Fibroblast of upper back skin (primary cell): ENCODE results near the gene PIK3R2.
A peak's percentile ranks its signal among the peaks of the same experiment; 100 is the strongest.
"Not testable (repeated sequence)": the region's sequence is repeated elsewhere in the genome, so short reads cannot be mapped to it uniquely, and the experiment has no call there.

Experiments used
- DNase-seq: peaks from one replicate; pipeline ENCODE4 v3.0.0-alpha.2; 2013

The PIK3R2 gene

GRCh38 chr19:18156268-18156667, 3.3 kb downstream of the PIK3R2 start:
- no peak for DNase-seq

GRCh38 chr19:18156841-18157464, 4.0 kb downstream of the PIK3R2 start:
- peak; percentile 72 for DNase-seq

DNA sequence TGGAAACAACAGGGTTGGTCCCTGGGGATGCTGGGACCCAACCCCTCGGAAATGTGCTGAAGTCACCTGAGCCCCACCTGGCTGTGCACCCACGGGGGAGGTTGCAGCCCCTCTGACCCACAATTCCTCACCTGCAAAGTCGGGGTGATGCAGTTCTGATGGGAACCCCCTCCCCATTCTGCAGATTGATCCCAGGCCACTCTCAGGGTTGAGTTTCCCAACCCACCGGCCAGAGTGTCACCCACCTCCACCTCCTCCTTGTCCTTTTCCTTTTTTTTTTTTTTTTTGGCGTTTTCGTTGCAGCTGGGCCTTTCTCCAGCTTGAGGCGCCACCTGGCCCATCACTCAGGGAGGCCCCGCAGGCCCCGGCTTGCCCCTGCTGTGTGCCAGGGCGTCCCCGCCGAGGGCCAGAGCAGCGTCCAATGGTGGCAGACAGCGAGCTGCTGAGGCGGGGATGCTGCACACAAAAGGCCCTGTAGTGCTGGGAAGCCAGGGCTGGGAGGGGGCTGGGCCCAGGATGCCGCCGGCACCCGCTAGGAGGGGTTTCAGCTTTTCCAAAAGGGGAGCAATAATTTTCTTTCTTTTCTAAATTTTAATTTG, 4.6 kb downstream of the PIK3R2 start:
- no peak for DNase-seq

DNA sequence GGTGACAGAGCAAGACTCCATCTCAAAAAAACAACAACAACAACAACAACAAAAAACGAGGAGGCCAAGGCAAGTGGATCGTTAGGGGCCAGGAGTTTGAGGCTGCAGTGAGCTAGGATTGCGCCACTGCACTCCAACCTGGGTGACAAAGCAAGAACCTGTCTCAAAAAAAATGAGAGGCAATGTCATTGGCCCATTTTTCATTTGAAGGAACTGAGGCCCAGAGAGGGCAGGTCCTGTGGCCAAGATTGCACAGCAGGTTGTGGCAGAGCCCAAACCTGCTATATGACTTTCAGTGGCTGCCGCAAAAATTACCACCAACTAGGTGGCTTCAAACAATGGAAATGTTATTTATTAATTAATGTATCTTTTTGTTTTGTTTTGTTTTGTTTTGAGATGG, 5.5 kb downstream of the PIK3R2 start:
- DNase-seq = no peak

- DNase-seq = not testable (repeated sequence)
Observed at GRCh38 chr19:18159059-18159616, 6.2 kb downstream of the PIK3R2 start.

DNA sequence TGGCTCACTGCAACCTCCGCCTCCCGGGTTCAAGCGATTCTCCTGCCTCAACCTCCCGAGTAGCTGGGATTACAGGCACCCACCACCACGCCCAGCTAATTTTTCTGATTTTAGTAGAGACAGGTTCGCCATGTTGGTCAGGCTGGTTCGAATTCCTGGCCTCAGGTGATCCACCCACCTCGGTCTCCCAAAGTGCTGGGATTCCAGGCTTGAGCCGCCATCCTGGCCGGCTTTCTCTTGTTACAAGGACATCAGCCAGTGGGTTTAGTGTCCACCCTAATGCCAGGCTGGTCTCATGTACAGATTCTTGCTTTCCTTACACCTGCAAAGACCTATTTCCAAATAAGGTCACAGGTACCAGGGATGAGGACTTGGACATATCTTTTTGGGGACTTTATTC, 6.8 kb downstream of the PIK3R2 start:
- no peak for DNase-seq

DNA sequence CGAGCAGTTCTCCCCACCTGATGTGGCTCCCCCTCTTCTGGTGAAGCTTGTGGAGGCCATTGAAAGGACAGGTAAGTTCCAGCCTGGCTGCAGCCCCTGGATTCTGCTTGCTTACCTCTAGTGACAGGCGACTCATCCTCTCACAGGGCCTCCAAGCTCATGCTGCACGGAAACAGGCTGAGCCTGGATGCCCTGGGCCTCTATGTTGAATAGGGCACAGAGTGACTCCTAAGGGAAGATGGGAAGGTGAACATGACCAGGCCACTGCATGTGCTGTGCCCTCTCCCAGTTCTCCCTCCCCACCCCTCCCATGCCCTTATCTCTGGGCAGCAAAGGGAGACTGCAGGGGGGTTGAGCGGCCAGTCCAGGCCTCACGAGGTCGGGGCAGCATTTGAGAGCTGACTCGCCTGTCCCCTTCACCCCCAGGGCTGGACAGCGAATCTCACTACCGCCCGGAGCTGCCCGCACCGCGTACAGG, 7.6 kb downstream of the PIK3R2 start:
- no peak for DNase-seq

GRCh38 chr19:18160971-18161635, 8.1 kb downstream of the PIK3R2 start:
- DNase-seq = peak; percentile 51

- DNase-seq = no peak
Observed at GRCh38 chr19:18161636-18162002, 8.7 kb downstream of the PIK3R2 start.

GRCh38 chr19:18164072-18164471, 11.1 kb downstream of the PIK3R2 start:
- no peak for DNase-seq

DNA sequence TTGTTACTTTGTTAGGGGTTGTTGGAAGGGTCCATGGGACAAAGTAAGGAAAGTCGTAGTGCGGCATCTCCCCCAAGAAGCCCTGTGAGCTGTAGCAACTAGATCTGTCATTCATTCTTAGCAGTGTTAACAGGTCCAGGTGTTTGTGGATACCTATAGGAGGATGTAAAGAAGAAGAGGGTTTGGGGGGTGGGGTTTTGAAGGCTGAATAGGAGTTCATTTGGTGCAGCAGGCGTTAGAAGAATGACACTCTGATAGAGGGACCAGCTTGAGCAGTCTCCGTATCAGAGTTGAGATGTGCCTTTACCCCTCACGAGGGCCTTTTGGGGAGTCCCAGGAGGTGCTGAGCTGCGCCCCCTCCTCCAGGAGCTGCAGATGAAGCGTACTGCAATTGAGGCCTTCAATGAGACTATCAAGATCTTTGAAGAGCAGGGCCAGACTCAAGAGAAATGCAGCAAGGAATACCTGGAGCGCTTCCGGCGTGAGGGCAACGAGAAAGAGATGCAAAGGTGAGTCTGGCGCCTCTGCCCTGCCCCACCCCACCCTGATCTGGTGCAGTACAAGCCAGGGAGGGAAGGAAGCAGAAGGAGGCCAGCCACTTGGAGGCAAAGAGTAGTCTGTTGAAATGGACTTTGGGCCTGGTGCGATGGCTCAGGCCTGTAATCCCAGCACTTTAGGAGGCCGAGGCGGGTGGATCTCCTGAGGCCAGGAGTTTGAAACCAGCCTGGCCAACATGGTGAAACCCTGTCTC, 13.0 kb downstream of the PIK3R2 start:
- DNase-seq = no peak

DNA sequence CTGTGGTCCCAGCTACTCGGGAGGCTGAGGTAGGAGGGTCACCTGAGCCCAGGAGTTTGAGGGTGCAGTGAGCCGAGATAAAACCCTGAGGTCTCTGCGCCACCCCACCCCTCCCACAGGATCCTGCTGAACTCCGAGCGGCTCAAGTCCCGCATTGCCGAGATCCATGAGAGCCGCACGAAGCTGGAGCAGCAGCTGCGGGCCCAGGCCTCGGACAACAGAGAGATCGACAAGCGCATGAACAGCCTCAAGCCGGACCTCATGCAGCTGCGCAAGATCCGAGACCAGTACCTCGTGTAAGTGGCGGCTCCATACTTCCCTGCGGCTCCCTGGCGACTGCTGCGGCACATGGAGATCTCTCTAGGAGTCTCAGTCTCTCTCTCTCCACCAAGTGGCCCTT, 14.0 kb downstream of the PIK3R2 start:
- no peak for DNase-seq

GRCh38 chr19:18167975-18168645, 15.1 kb downstream of the PIK3R2 start:
- no peak for DNase-seq

GRCh38 chr19:18168673-18169381, 15.9 kb downstream of the PIK3R2 start:
- no peak for DNase-seq

DNA sequence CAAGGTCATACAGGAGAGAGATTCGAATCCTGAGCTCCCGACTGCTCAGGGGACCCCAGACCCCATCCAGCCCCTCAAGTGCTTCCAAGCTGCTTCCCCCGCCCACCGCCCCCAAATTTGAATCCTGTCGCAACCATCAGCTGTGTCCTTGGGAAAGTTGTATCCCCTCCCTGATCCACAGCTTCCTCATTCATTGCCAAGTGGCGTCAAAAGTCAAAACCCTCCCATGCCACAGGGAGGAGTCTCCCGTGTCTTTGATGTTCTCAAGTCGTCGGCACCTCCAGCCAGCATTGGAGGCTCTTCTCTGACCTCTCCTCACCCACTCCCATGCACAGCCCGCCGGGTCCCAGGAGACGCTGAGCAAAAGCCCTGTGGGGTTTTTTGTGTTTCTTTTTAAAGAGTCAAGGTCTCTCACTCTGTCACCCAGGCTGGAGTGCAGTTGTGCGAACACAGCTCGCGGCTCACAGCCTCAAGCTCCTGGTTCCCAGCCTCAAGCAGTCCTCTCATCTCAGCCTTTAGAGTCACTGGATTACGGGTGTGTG, 17.8 kb downstream of the PIK3R2 start:
- DNase-seq = no peak

GRCh38 chr19:18171605-18172327, 18.8 kb downstream of the PIK3R2 start:
- no peak for DNase-seq

DNA sequence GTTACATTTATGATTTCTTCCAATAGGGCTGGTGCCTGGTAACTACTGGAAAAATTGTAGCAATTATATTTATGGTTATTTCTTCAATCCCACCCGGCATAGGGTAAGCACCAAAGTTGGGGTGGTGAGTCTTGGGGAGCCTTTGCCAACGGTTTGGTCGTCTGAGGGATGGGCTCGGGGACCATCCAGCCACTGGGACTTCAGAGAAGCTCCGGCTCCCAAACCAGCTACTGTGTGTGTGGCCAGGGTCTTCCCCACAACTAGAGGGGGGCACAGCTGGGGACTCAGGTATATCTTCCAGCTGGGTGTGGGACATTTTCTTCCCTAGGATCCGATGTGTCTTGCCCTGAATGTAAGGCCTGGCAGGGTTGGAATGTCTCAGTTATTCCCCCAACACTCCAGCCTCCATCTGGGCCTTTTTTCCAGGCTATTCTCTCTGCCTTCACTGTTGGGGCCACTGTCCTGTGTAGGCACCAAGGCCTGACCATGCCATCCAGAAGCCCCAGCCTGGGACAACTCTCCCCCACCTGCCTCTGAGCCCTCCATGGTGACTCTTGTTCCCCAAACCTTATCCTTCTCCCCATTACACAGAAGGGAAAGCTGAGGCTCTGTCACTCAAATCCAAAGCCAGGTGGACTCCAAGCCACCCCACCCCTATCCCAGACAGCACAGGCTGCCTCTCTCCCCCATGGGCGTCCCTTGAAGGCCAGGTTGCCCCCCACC, 19.5 kb downstream of the PIK3R2 start:
- DNase-seq = no peak

DNA sequence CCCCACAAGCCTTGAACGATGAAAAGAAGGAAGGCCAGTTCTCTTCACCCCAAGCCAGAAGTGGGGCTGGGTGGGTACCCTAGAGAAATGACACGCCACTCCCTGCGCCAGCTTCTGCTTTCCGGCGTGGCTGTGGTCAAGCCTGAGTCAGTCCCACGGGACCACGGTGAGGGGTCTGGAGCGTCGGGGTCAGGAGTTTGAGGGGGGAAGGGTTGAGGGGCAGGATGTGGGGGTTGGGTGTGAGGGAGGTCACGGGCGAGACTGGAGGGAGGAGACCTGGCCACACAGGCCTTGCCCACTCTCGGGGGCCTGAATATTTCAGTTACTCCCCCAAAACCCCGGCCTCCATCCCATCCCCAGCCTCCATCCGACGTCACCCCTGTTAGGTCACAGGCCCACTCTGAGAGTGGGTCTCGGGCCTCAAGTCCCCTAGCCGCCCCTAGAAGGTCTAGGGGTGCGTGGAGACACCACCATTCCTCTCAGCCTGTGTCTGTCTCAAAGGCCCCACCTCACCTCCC, 20.1 kb downstream of the PIK3R2 start:
- peak; percentile 52 for DNase-seq

DNA sequence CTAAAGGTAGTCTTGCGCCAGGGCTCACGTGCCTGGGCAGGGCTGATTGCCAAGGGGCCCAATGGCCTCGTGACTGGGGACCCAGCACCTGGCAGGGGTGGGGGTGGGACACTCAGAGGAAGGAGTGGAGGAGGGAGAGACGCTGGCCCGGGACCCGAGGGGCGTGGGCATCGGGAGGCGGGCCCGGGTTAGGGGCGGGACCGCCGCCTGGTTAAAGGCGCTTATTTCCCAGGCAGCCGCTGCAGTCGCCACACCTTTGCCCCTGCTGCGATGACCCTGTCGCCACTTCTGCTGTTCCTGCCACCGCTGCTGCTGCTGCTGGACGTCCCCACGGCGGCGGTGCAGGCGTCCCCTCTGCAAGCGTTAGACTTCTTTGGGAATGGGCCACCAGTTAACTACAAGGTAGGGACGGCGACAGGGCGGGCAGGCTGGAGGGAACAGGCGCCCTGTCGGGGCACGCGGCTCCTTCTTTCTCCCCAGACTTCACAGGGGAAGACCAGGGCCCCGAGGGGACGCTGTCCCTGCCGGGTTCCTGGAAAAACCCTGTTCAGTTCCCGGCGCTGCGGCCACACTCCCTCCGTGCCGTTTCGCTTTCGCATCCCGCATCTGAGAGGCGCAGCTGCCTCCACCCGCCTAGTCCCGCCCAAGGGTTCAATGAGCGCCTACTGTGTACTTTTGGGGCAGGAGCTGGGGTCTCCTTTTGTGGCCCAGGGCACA, 20.8 kb downstream of the PIK3R2 start, which contains the start of gene IFI30:
IFI30 (plus strand) TSS at position 242 of the 717 bp plus-strand sequence; CDS start at position 271, 29 bp downstream.
- no peak for DNase-seq
